K562 (cell line): ENCODE measurements around the gene PRR35. TPM values are rescaled to one million over a fixed set of nuclear protein-coding genes. Genes with fewer than 3 reads are reported as not detected.
A peak's percentile ranks its signal among the peaks of the same experiment; 100 is the strongest.

Source experiments
- ARID2 ChIP-seq: fragments of 450-650 bp; IDR thresholded peaks from 2 replicates; pipeline ENCODE4 v1.6.1; 2017; ENCODE audit warnings: antibody characterized with exemption, mild to moderate bottlenecking
- CGGBP1 ChIP-seq: fragments of 250-450 bp; sonication (Bioruptor Pico); IDR thresholded peaks from 2 replicates; pipeline ENCODE4 v1.9.0; 2021; ENCODE audit warnings: mild to moderate bottlenecking
- GATAD2A ChIP-seq: fragments of 450-650 bp; IDR thresholded peaks from 2 replicates; pipeline ENCODE4 v1.6.1; 2017
- L3MBTL2 ChIP-seq: fragments of 450-650 bp; IDR thresholded peaks from 2 replicates; pipeline ENCODE4 v1.6.1; 2016; ENCODE audit warnings: mild to moderate bottlenecking, moderate library complexity
- NFRKB ChIP-seq: fragments of 450-650 bp; IDR thresholded peaks from 2 replicates; pipeline ENCODE4 v1.6.1; 2016; ENCODE audit warnings: low read depth
- NR3C1 ChIP-seq: sonication (generic); formaldehyde crosslinking; IDR thresholded peaks from 2 replicates; pipeline ENCODE4 v1.8.1; 2022; ENCODE audit warnings: missing genetic modification reagents
- THRA ChIP-seq: fragments of 450-650 bp; IDR thresholded peaks from 2 replicates; pipeline ENCODE4 v1.6.1; 2017; ENCODE audit warnings: mild to moderate bottlenecking, moderate library complexity
- ZBTB40 ChIP-seq, 2 experiments: fragments of 450-650 bp in 1 of 2; sonication (generic) in 1 of 2; formaldehyde crosslinking in 1 of 2; IDR thresholded peaks; 2 replicates each; pipeline versions ENCODE4 v1.7.1 to v1.9.0; 2016 to 2022; ENCODE audit warnings: inconsistent platforms in 1 of 2, mild to moderate bottlenecking in 1 of 2, missing genetic modification reagents in 1 of 2
- ZNF311 ChIP-seq: fragments of 250-450 bp; sonication (Bioruptor Pico); IDR thresholded peaks from 2 replicates; pipeline ENCODE4 v1.4.0; 2020; ENCODE audit warnings: mild to moderate bottlenecking, moderate library complexity
- ZNF76 ChIP-seq: fragments of 250-450 bp; sonication (Bioruptor Pico); IDR thresholded peaks from 2 replicates; pipeline ENCODE4 v1.4.0; 2020; ENCODE audit warnings: mild to moderate bottlenecking, moderate library complexity, borderline replicate concordance
- polyA plus RNA-seq, 8 experiments: library from polyadenylated mRNA; depleted of rRNA in 4 of 8; stranded (reverse) in 5 of 8; unstranded in 3 of 8; fragments of >200 nt; fragmentation: Nextera tagmentation in 2 of 8; fragmentation: Illumina TruSeq in 1 of 8; extraction: Ambion mirVana in 2 of 8; extraction: Trizol in 1 of 8; gene quantifications; 2 replicates each; pipeline versions ENCODE4 v1.2.1 to v1.2.3, GENCODE V29; 2011 to 2014; ENCODE audit warnings: inconsistent platforms in 1 of 8, missing spikeins in 1 of 8
- total RNA-seq, 7 experiments: library from RNA; depleted of rRNA in 6 of 7; stranded (reverse); fragments of >200 nt in 6 of 7; fragmentation: Illumina TruSeq in 2 of 7; extraction: Trizol in 2 of 7; gene quantifications; 2 replicates each; pipeline versions ENCODE4 v1.2.1 to v1.2.3, GENCODE V29; 2011 to 2021; ENCODE audit warnings: low replicate concordance in 1 of 7
- TF ChIP-seq, protein P1 (sequence below): fragments of 250-450 bp; sonication (Bioruptor Pico); IDR thresholded peaks from 2 replicates; pipeline ENCODE4 v1.5.0; 2020; ENCODE audit warnings: mild to moderate bottlenecking, borderline replicate concordance
- TF ChIP-seq, protein P2 (sequence below): fragments of 250-450 bp; sonication (Bioruptor Pico); IDR thresholded peaks from 2 replicates; pipeline ENCODE4 v1.5.0; 2021

Gene PRR35
- total and polyA plus RNA-seq, 9 of the 15 experiments (the other 6 are each of a cell fraction or from before 2014, with no cell fraction given), result 0.17 to 0.45 (median 0.21) TPM; not detected in 5

DNA sequence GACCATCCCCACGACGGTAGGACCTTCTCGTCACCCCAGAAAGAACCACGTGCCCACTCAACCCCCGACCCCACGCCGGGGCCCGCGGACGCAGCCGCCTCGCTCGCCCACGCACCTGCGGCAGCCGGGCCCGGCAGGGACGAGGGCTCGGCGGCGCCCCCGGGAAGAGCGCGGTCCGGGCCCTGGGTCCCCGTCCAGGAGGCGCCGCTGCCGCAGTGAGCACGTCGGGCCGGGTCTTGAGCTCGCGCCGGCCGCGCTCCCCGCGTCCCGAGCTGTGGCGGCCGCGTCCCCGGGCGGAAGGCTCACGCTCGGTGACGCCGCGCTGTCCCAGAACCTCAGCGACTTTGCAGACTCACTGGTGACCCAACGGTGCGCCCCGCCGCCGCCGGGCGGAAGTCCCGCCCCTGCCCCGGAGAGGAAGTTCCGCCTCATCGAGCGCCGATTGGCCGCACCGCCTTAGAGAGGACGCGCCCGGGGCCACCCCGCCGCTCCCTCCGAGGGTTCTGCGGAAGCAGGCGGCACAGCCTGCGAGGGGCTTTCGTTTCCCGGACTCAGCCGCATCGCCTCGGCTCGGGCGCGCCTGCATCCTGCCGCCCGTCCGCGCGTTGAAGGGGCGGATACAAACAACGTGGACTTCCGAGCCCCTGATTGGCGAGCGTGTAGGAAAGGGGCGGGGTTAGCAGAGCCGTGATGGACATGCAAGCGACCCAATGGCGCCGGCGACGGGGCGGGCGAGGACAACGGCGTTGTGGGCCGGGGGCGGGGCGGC, 28.9 kb downstream of the PRR35 start (continued):
- TF ChIP-seq, protein P1, sequence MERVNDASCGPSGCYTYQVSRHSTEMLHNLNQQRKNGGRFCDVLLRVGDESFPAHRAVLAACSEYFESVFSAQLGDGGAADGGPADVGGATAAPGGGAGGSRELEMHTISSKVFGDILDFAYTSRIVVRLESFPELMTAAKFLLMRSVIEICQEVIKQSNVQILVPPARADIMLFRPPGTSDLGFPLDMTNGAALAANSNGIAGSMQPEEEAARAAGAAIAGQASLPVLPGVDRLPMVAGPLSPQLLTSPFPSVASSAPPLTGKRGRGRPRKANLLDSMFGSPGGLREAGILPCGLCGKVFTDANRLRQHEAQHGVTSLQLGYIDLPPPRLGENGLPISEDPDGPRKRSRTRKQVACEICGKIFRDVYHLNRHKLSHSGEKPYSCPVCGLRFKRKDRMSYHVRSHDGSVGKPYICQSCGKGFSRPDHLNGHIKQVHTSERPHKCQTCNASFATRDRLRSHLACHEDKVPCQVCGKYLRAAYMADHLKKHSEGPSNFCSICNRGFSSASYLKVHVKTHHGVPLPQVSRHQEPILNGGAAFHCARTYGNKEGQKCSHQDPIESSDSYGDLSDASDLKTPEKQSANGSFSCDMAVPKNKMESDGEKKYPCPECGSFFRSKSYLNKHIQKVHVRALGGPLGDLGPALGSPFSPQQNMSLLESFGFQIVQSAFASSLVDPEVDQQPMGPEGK (CRISPR knock-in tag), result no peak
- TF ChIP-seq ARID2 (no peak), GATAD2A (no peak), NFRKB (0 out of 2 replicates have a peak, but pooled peaks have one; percentile 3), ZNF76 (CRISPR knock-in tag) (no peak), ZNF311 (CRISPR knock-in tag) (no peak), THRA (no peak), NR3C1 (CRISPR knock-in tag) (no peak), CGGBP1 (CRISPR knock-in tag) (no peak), ZBTB40 (IDR thresholded peaks at IDR 0.05) (peak; percentile 98), ZBTB40 (CRISPR knock-in tag; IDR thresholded peaks at IDR 0.05) (no peak), L3MBTL2 (peak; percentile 75)
- TF ChIP-seq, protein P2, sequence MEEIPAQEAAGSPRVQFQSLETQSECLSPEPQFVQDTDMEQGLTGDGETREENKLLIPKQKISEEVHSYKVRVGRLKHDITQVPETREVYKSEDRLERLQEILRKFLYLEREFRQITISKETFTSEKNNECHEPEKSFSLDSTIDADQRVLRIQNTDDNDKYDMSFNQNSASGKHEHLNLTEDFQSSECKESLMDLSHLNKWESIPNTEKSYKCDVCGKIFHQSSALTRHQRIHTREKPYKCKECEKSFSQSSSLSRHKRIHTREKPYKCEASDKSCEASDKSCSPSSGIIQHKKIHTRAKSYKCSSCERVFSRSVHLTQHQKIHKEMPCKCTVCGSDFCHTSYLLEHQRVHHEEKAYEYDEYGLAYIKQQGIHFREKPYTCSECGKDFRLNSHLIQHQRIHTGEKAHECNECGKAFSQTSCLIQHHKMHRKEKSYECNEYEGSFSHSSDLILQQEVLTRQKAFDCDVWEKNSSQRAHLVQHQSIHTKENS (CRISPR knock-in tag), result no peak
